Stimulated activated CD8-positive, alpha-beta memory T cell treated with anti-CD3 and anti-CD28 coated beads, Interleukin-7, amount 100 ng/mL, for 48 hours (primary cell): ENCODE data around the gene ZNF496.
"Not testable (repeated sequence)": the region's sequence is repeated elsewhere in the genome, so short reads cannot be mapped to it uniquely, and the experiment has no call there.

Source experiments
- DNase-seq, 2 donors: peaks; one replicate each; pipeline ENCODE4 v3.0.0-alpha.2; 2020; ENCODE audit warnings: low read depth in 1 of 2; ENCODE audit errors: extremely low read depth in 1 of 2

The ZNF496 gene

DNA sequence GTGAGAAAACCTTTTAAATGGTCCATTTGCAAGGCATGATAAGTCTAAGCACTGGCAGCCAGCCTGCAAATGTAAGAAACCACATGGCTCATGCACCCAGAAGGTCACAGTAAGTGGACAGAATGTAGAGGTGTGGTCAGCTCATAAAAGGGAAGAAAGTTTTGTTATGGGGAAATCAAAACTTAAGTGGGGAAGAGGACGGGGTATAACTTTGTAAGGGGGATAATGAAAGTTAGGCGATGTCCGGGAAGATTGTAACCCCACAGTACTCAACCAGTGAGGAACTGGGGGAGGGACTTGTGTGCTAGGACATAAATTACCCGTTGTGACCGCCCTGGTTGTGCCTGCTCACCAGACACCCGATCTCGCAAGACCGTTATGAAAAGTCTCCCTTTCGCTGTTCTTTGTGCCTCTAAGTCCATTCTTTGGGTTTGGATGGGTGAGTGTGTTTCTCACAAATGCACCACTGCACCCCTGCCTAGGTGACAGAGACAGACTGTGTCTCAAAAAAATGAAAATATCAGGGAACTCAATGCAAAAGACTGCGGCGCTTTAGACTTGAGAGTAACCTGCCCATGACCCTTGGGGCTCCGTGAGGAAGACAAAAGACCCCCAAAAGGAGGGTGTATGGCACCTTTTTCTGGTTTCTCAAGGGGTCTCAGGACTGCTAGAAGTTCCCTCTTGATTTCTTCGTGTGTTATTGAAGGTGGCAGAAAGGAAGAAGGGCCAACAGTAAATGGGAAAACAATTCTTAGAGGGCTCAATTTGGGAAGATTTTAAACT lies 28.6 kb upstream of the ZNF496 start:
- no peak for DNase-seq

DNA sequence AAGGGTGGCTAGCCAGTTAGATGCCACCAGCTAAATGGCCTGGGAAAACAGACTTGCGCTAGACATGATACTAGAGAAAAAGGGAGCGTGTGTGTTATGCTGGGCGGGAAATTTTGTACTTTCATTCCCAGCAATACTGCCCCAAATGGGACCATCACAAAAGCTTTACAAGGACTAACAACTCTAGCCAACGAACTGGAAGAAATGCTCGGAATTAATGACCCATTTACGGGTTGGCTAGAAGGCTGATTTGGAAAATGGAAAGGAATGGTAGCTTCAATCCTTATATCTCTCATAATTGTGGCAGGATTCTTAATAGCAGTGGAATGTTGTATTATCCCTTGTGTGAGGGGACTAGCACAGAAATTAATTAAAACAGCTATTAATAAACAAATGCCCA lies 27.9 kb upstream of the ZNF496 start:
- DNase-seq, result no peak

DNA sequence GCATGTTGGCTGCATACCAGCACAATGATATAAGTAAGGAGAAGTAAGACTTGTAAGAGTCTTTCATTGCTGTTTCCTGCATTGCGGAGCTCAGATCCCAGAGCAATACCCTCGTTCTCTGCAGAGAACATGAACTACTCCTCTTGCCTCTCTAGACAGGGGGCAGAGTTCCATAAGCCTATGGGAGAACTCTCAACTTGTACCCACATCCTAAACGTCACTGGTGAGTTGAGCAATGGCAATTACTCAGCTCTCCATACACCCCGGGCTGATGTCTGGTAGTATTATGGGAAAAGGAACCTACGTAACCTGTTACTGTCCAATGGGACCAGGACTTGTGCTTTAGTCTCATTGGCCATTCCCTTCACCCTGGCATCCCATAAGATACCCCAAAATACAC lies 27.3 kb upstream of the ZNF496 start:
- no peak for DNase-seq

DNA sequence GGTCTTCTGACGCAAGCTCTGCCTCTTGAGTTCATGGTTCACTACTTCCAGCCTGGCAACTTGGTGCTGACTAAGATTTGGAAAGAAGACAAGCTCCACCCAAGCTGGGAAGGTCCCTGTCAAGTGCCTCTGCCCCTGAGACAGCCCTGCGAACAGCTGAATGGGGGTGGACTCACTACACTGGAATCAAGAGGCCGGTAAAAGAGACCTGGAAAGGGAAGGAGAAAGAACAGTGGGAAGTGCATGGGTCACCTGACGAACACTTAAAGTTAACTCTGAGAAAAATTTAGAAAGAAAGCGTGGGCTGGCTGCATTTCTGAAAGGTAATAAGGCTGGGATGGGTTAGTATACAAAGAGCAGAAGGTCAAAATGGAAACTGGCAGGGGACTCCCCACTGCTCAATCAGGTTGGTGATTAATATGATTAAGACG lies 26.1 kb upstream of the ZNF496 start:
- no peak for DNase-seq

GRCh38 chr1:247357052-247357780 lies 25.5 kb upstream of the ZNF496 start:
- DNase-seq, result no peak

GRCh38 chr1:247355160-247355559 lies 23.5 kb upstream of the ZNF496 start:
- not testable (repeated sequence) for DNase-seq

DNA sequence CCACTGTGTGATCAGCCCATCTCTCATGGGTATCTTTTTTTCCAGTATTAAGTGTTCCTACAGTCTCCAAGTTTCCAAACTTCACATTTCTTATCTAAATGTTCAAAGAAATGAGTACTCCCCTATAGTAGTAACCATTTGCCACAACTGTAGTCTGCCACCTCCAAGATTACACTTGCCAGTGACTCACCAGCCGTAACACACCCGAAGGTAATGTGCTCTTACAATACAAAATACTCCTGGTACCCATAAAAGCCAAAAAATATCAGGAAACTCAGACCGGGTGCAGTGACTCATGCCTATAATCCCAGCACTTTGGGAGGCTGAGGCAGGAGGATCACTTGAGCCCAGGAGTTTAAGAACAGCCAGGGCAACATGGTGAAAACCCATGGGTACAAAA lies 20.5 kb upstream of the ZNF496 start:
- no peak for DNase-seq

- DNase-seq, result no peak
Observed at GRCh38 chr1:247350587-247350986, 18.9 kb upstream of the ZNF496 start.

DNA sequence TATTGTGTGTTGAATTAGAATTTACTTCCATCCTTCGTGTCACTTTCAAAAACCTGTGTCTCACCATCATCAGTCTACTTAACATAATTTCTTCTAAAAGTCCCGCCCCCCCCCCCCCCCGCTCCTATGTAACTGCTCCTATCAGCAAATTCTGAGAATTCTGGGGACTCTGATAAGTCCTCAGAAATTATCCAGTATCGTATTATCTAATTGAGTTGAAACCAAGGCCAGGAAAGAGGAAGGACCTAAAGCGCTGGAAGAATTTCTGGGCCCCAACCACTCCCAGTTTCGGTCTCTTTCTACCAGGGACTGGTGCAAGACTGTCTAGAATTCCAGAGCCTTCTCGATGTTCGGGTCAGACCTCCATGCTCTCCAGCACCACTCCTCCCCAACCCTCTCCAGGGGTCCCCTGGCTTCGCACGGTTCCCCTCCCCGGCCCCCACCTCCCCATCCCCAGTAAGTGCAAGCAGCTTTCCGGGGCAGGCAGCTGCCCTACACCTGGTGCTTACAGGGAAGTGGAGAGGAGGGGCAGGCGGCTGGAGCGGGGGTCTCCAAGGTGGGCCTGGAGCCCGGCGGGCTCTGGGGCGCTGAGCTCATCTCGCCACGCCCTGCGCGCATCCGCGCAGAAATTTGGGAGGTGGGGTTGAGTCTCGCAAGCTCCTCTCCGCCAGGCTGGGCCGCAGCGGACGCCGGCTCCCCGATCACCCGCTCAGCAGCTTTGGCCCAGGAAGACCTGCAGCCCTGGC lies 16.0 kb upstream of the ZNF496 start:
- DNase-seq, result no peak

- DNase-seq, result no peak
Observed at GRCh38 chr1:247345881-247346280, 14.2 kb upstream of the ZNF496 start.

- no peak for DNase-seq
Observed at GRCh38 chr1:247343801-247344200, 12.1 kb upstream of the ZNF496 start.

GRCh38 chr1:247338723-247339275 lies 7.1 kb upstream of the ZNF496 start:
- no peak for DNase-seq

DNA sequence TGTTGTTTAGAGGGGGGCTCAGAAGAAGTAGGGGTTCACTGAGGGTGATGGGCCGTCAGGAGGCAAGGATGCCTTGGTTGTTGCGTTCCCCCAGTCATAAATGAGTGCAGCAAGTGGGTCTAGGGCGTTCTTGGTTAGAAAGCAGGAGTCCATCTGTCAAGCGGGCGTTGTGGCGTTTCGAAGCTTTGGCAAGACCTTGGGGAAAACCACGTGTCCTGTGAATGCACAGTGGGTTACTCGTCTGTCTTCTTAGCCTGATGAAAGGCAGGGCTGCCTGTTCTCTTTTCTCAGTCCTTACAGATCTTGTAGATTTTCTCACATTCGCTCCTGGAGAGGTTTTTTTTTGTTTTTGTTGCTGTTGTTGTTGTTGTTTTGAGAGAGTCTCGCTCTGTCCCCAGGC lies 6.3 kb upstream of the ZNF496 start:
- no peak for DNase-seq

GRCh38 chr1:247337250-247337746 lies 5.6 kb upstream of the ZNF496 start:
- no peak for DNase-seq

- DNase-seq, result no peak
Observed at GRCh38 chr1:247336390-247336789, 4.7 kb upstream of the ZNF496 start.

GRCh38 chr1:247335882-247336281 lies 4.2 kb upstream of the ZNF496 start:
- no peak for DNase-seq

DNA sequence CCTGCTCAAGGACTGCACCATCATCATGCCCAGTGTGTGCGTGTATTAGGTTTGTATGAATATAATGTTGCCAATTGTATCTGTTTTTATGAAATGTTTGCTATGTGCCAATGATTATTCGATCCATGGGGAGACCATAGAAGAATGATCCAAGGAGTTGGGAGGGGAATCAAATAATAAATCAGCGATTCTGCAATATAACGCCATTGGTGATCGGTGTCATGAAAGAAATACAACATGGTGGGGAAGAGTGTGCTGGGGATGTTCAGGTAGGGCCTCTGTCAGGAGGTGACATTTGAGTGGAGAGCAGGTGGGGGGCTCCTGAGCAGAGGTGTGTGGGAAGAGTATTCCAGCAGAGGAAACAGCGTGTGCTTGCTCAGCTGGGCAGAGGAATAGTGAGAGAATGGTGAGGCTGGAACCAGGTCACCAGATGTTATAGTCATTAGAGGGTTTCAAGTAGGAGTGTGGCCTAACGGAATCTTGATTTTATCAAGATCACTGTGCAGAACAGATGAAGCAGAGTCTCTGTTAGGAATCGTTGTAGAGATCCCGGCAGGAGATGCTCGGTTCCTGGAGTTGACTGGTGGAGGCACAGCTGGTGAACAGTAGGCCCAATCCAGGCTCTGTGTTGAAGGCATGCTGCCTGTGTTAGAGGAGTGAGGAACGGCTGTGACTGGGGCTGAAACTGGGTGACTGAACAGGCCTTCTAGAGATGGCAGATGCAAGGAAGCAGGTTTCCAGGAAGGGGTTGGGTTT lies 2.9 kb upstream of the ZNF496 start:
- DNase-seq, result no peak

GRCh38 chr1:247332623-247333361 lies 1.1 kb upstream of the ZNF496 start:
- no peak for DNase-seq

DNA sequence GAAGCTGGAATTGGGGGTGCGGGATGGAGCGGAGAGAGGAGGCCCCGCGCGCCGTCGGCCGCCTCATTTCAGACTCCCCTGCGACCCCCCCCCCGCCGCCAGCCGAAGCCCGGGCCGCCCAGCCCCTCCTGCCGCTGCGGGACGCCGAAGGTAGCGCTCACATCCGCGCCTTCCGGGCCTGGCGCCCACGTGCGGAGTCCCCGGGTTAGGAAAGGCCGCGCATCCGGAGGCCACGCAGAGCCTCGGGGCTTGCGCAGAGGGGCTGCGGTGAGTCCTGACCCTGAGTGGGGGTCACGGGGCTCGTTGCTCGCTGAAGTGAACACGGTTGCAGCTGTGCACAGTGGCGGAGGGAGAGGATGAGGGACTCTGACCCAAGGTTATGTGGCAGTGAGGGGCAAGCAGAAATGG lies 552 bp upstream of the ZNF496 start:
- peak in 1 of 2 donors; percentile 44 for DNase-seq

DNA sequence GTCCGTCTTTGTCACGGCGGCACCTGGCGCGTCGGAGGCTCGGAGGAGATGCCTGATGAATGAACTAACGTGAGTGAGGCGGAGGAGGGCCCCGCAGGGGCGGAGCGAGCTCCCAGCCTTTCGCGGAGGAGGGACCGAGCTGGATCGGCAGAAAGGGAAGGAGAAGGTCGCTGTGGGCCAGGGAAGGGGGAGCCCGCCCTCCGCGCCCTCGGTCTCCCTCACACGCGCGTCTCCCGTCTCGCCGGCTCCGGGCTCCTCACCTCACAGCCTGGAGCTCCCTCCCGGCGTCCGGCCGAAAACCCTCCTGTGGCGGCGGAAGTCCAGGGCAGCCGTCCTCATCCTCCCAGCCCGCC lies 519 bp downstream of the ZNF496 start:
- DNase-seq, result peak; percentile 41 to 59
